HepG2 (cell line): ENCODE results near the gene TADA3. TPM values are rescaled to one million over a fixed set of nuclear protein-coding genes. Genes with fewer than 3 reads are reported as not detected.

ENCODE experiments used
- BRD4 ChIP-seq: sonication (generic); formaldehyde crosslinking; IDR thresholded peaks from 2 replicates; pipeline ENCODE4 v1.4.0; 2020; ENCODE audit warnings: missing genetic modification reagents
- FOXA3 ChIP-seq: IDR thresholded peaks from 2 replicates; pipeline ENCODE4 v1.6.1; 2016; ENCODE audit warnings: missing genetic modification reagents, missing compliant biosample characterization
- ISL2 ChIP-seq: sonication (generic); formaldehyde crosslinking; IDR thresholded peaks from 2 replicates; pipeline ENCODE4 v1.5.0; 2020; ENCODE audit warnings: missing genetic modification reagents
- MAF1 ChIP-seq: sonication (generic); formaldehyde crosslinking; IDR thresholded peaks from 2 replicates; pipeline ENCODE4 v1.5.0; 2020; ENCODE audit warnings: missing genetic modification reagents, borderline replicate concordance
- MBNL3 ChIP-seq: fragments of 250-450 bp; sonication (Bioruptor Pico); conservative IDR thresholded peaks from 2 replicates; pipeline ENCODE4 v1.8.0; 2022; ENCODE audit warnings: mild to moderate bottlenecking, inconsistent platforms
- NR2C2 ChIP-seq: sonication (generic); formaldehyde crosslinking; IDR thresholded peaks from 2 replicates; pipeline ENCODE4 v1.4.0; 2020; ENCODE audit warnings: missing genetic modification reagents, mild to moderate bottlenecking, moderate library complexity, borderline replicate concordance
- ONECUT2 ChIP-seq: sonication (generic); formaldehyde crosslinking; IDR thresholded peaks from 2 replicates; pipeline ENCODE4 v1.4.0; 2020; ENCODE audit warnings: missing genetic modification reagents
- RFX3 ChIP-seq: IDR thresholded peaks from 2 replicates; pipeline ENCODE4 v1.6.1; 2016; ENCODE audit warnings: missing biosample characterization, missing genetic modification reagents
- SATB2 ChIP-seq: sonication (generic); formaldehyde crosslinking; IDR thresholded peaks from 2 replicates; pipeline ENCODE4 v1.5.0; 2020; ENCODE audit warnings: missing genetic modification reagents
- SP4 ChIP-seq: sonication (generic); formaldehyde crosslinking; IDR thresholded peaks from 2 replicates; pipeline ENCODE4 v1.8.1; 2023; ENCODE audit warnings: mild to moderate bottlenecking, missing genetic modification reagents
- TMF1 ChIP-seq: sonication (generic); formaldehyde crosslinking; IDR thresholded peaks from 2 replicates; pipeline ENCODE4 v1.8.1; 2022; ENCODE audit warnings: low read depth, missing genetic modification reagents
- YEATS2 ChIP-seq: sonication (generic); formaldehyde crosslinking; IDR thresholded peaks from 2 replicates; pipeline ENCODE4 v1.4.0; 2020; ENCODE audit warnings: missing genetic modification reagents, borderline replicate concordance
- ZFX ChIP-seq: sonication (generic); formaldehyde crosslinking; IDR thresholded peaks from 2 replicates; pipeline ENCODE4 v1.4.0; 2020; ENCODE audit warnings: mild to moderate bottlenecking, low read depth, missing genetic modification reagents, moderate library complexity
- ZNF225 ChIP-seq: sonication (generic); formaldehyde crosslinking; IDR thresholded peaks from 2 replicates; pipeline ENCODE4 v1.4.0; 2020; ENCODE audit warnings: mild to moderate bottlenecking, missing genetic modification reagents
- ZNF33A ChIP-seq: sonication (generic); formaldehyde crosslinking; IDR thresholded peaks from 2 replicates; pipeline ENCODE4 v1.5.1; 2020; ENCODE audit warnings: missing genetic modification reagents, mild to moderate bottlenecking, moderate library complexity, borderline replicate concordance
- ZNF546 ChIP-seq: sonication (generic); formaldehyde crosslinking; conservative IDR thresholded peaks from 2 replicates; pipeline ENCODE4 v1.8.1; 2023; ENCODE audit warnings: mild to moderate bottlenecking, missing genetic modification reagents
- ZNF607 ChIP-seq: sonication (generic); formaldehyde crosslinking; IDR thresholded peaks from 2 replicates; pipeline ENCODE4 v1.5.1; 2020; ENCODE audit warnings: missing genetic modification reagents, mild to moderate bottlenecking, borderline replicate concordance
- ZNF816 ChIP-seq: sonication (generic); formaldehyde crosslinking; IDR thresholded peaks from 2 replicates; pipeline ENCODE4 v1.8.0; 2022; ENCODE audit warnings: missing genetic modification reagents, mild to moderate bottlenecking, borderline replicate concordance
- polyA plus RNA-seq, 8 experiments: library from polyadenylated mRNA; depleted of rRNA in 3 of 8; stranded (reverse) in 7 of 8; unstranded in 1 of 8; fragments of >200 nt; fragmentation: Illumina TruSeq in 4 of 8; extraction: Trizol in 4 of 8; gene quantifications; 2 replicates each; pipeline versions ENCODE4 v1.2.1 to v1.2.3, GENCODE V29; 2011 to 2016; ENCODE audit warnings: low read depth in 4 of 8, missing spikeins in 1 of 8, mixed read lengths in 1 of 8; ENCODE audit not compliant: insufficient read depth in 1 of 8
- total RNA-seq, 5 experiments: library from RNA; depleted of rRNA; stranded (reverse); fragments of >200 nt; fragmentation: Illumina TruSeq; extraction: Trizol; gene quantifications; 2 replicates each; pipeline ENCODE4 v1.2.3, GENCODE V29; 2016; ENCODE audit warnings: low read depth in 1 of 5
- TF ChIP-seq, protein P1 (sequence below): sonication (generic); formaldehyde crosslinking; IDR thresholded peaks from 2 replicates; pipeline ENCODE4 v1.9.0; 2021; ENCODE audit warnings: missing genetic modification reagents, mild to moderate bottlenecking, borderline replicate concordance
- TF ChIP-seq, protein P2 (sequence below): sonication (generic); formaldehyde crosslinking; IDR thresholded peaks from 2 replicates; pipeline ENCODE4 v1.8.1; 2023; ENCODE audit warnings: mild to moderate bottlenecking, missing genetic modification reagents
- TF ChIP-seq, protein P3 (sequence below): sonication (generic); formaldehyde crosslinking; IDR thresholded peaks from 2 replicates; pipeline ENCODE4 v1.4.0; 2020; ENCODE audit warnings: mild to moderate bottlenecking, missing genetic modification reagents
- TF ChIP-seq, protein P4 (sequence below): sonication (generic); formaldehyde crosslinking; IDR thresholded peaks from 2 replicates; pipeline ENCODE4 v1.4.0; 2020; ENCODE audit warnings: missing genetic modification reagents, borderline replicate concordance

The TADA3 gene
- total and polyA plus RNA-seq, 2 of the 13 experiments (the other 11 are each of a cell fraction or from before 2014, with no cell fraction given): 32.1 to 37.1 TPM

DNA sequence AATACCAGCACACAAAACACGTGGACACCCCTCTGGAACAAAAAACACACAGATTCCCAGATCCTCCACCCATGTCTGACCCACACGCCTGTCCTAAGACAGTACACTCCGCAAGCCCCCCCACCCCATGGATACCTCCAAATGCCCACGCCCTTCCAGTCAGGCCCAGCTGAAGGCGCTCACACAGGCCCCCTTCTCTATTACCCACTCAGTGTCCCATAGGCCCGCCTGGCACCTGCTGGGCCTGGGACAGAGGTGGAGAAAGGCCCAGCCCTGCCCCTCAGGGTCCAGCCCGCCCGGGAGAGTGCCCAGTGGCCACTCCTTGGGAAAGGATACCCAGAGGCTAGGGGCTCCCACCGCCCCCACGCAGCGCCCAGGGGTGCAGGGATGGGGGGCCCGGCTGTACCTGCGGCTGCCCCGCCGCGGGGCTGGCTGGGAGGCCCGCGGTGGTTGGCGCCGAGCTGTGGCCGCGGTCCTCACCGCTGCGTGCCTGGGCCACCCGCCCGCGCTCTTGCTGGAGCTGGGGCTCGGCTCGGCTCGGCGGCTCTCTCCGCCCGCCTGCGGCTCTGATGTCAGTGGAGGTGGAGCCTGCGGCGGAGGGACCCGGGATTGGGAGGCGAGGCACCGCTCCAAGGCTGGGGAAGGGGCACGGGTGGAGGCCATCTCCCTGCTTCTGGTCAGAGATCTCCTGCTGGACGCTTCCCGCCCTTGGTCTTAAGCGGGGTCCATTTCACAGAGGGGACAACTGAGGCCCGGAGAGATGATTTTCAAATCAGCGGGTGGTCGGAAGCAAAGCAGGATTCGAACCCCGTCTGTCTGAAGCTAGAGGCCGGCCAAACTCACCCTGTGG is 22.6 kb downstream of the TADA3 start, which contains the start of gene CAMK1 (continued):
- TF ChIP-seq, protein P1, sequence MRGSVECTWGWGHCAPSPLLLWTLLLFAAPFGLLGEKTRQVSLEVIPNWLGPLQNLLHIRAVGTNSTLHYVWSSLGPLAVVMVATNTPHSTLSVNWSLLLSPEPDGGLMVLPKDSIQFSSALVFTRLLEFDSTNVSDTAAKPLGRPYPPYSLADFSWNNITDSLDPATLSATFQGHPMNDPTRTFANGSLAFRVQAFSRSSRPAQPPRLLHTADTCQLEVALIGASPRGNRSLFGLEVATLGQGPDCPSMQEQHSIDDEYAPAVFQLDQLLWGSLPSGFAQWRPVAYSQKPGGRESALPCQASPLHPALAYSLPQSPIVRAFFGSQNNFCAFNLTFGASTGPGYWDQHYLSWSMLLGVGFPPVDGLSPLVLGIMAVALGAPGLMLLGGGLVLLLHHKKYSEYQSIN (CRISPR knock-in tag): no peak
- no peak for TF ChIP-seq ZNF607 (CRISPR knock-in tag)
- TF ChIP-seq ISL2 (CRISPR knock-in tag): no peak; the same call in 1 of the 2 replicates
- 0 out of 2 replicates have a peak, but pooled peaks have one; percentile 7 for TF ChIP-seq FOXA3 (CRISPR knock-in tag)
- no peak for TF ChIP-seq ONECUT2 (CRISPR knock-in tag)
- TF ChIP-seq ZFX (CRISPR knock-in tag): peak; percentile 83
- no peak for TF ChIP-seq TMF1
- TF ChIP-seq ZNF816 (CRISPR knock-in tag): no peak
- no peak for TF ChIP-seq ZNF546 (CRISPR knock-in tag)
- TF ChIP-seq, protein P2, sequence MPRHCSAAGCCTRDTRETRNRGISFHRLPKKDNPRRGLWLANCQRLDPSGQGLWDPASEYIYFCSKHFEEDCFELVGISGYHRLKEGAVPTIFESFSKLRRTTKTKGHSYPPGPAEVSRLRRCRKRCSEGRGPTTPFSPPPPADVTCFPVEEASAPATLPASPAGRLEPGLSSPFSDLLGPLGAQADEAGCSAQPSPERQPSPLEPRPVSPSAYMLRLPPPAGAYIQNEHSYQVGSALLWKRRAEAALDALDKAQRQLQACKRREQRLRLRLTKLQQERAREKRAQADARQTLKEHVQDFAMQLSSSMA (CRISPR knock-in tag): no peak
- no peak; the same call in 1 of the 2 replicates for TF ChIP-seq SP4 (CRISPR knock-in tag)
- no peak for TF ChIP-seq ZNF33A (CRISPR knock-in tag)
- no peak for TF ChIP-seq YEATS2
- TF ChIP-seq BRD4 (CRISPR knock-in tag): no peak
- TF ChIP-seq ZNF225 (CRISPR knock-in tag): no peak
- no peak for TF ChIP-seq RFX3 (CRISPR knock-in tag)
- TF ChIP-seq MAF1 (CRISPR knock-in tag): 0 out of 2 replicates have a peak, but pooled peaks have one; percentile 15
- no peak for TF ChIP-seq SATB2
- no peak; the same call in 1 of the 2 replicates for TF ChIP-seq NR2C2 (CRISPR knock-in tag)
- TF ChIP-seq MBNL3 (CRISPR knock-in tag): no peak
- TF ChIP-seq, protein P3, sequence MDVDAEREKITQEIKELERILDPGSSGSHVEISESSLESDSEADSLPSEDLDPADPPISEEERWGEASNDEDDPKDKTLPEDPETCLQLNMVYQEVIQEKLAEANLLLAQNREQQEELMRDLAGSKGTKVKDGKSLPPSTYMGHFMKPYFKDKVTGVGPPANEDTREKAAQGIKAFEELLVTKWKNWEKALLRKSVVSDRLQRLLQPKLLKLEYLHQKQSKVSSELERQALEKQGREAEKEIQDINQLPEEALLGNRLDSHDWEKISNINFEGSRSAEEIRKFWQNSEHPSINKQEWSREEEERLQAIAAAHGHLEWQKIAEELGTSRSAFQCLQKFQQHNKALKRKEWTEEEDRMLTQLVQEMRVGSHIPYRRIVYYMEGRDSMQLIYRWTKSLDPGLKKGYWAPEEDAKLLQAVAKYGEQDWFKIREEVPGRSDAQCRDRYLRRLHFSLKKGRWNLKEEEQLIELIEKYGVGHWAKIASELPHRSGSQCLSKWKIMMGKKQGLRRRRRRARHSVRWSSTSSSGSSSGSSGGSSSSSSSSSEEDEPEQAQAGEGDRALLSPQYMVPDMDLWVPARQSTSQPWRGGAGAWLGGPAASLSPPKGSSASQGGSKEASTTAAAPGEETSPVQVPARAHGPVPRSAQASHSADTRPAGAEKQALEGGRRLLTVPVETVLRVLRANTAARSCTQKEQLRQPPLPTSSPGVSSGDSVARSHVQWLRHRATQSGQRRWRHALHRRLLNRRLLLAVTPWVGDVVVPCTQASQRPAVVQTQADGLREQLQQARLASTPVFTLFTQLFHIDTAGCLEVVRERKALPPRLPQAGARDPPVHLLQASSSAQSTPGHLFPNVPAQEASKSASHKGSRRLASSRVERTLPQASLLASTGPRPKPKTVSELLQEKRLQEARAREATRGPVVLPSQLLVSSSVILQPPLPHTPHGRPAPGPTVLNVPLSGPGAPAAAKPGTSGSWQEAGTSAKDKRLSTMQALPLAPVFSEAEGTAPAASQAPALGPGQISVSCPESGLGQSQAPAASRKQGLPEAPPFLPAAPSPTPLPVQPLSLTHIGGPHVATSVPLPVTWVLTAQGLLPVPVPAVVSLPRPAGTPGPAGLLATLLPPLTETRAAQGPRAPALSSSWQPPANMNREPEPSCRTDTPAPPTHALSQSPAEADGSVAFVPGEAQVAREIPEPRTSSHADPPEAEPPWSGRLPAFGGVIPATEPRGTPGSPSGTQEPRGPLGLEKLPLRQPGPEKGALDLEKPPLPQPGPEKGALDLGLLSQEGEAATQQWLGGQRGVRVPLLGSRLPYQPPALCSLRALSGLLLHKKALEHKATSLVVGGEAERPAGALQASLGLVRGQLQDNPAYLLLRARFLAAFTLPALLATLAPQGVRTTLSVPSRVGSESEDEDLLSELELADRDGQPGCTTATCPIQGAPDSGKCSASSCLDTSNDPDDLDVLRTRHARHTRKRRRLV (CRISPR knock-in tag): no peak
- TF ChIP-seq, protein P4, sequence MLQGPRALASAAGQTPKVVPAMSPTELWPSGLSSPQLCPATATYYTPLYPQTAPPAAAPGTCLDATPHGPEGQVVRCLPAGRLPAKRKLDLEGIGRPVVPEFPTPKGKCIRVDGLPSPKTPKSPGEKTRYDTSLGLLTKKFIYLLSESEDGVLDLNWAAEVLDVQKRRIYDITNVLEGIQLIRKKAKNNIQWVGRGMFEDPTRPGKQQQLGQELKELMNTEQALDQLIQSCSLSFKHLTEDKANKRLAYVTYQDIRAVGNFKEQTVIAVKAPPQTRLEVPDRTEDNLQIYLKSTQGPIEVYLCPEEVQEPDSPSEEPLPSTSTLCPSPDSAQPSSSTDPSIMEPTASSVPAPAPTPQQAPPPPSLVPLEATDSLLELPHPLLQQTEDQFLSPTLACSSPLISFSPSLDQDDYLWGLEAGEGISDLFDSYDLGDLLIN (CRISPR knock-in tag): no peak
